HEK293 (cell line): ENCODE data around the gene HIKESHI.

Experiments
- CTCF ChIA-PET: fragments of 350-600 bp; formaldehyde crosslinking; extraction: SDS; loops from one replicate; lab custom pipeline; 2021; ENCODE audit warnings: antibody characterized with exemption; lab: Yijun Ruan, JAX
- POLR2A ChIA-PET: fragments of 300-600 bp; formaldehyde crosslinking; extraction: SDS; loops from one replicate; lab custom pipeline; 2020; ENCODE audit warnings: antibody characterized with exemption, inconsistent platforms; lab: Yijun Ruan, JAX
- H3K27ac ChIP-seq: fragments of 200-500 bp; sonication (Bioruptor generic); 2 replicates; pipeline ENCODE4 v1.5.1; 2014; ENCODE audit warnings: low read depth, low read length, control low read depth, inconsistent platforms; ENCODE audit errors: extremely low read depth
- H3K36me3 ChIP-seq, 2 experiments: fragments of 200-500 bp in 1 of 2; sonication (Bioruptor generic) in 1 of 2; 1 replicate in 1 of 2; 2 replicates in 1 of 2; pipeline ENCODE4 v1.5.1; 2014 to 2017; ENCODE audit warnings: inconsistent platforms in 2 of 2, low read length in 2 of 2; ENCODE audit not compliant: control insufficient read depth in 2 of 2, insufficient read depth in 1 of 2
- H3K4me1 ChIP-seq: fragments of 200-500 bp; sonication (Bioruptor generic); 2 replicates; pipeline ENCODE4 v1.5.1; 2014; ENCODE audit warnings: mild to moderate bottlenecking, low read length, inconsistent platforms; ENCODE audit not compliant: control insufficient read depth, insufficient read depth
- H3K4me3 ChIP-seq: 2 replicates; pipeline ENCODE4 v1.5.1; 2011; ENCODE audit warnings: low read depth, mild to moderate bottlenecking, control low read depth, low read length, moderate library complexity
- H3K9me3 ChIP-seq: fragments of 200-500 bp; sonication (Bioruptor generic); 2 replicates; pipeline ENCODE4 v1.5.1; 2014; ENCODE audit warnings: low read depth, low read length, inconsistent platforms; ENCODE audit not compliant: control insufficient read depth, insufficient read depth
- HOXA7 ChIP-seq: sonication (generic); formaldehyde crosslinking; IDR thresholded peaks from 2 replicates; pipeline ENCODE4 v1.8.1; 2022; ENCODE audit warnings: missing genetic modification reagents, borderline replicate concordance
- KLF16 ChIP-seq: fragments of 450-650 bp; formaldehyde crosslinking; IDR thresholded peaks from 2 replicates; pipeline ENCODE4 v1.5.1; 2017; ENCODE audit warnings: missing biosample characterization, missing genetic modification characterization
- MEIS1 ChIP-seq: sonication (generic); formaldehyde crosslinking; IDR thresholded peaks from 2 replicates; pipeline ENCODE4 v1.8.1; 2022; ENCODE audit warnings: missing genetic modification reagents, mild to moderate bottlenecking, borderline replicate concordance
- SALL2 ChIP-seq: fragments of 450-650 bp; formaldehyde crosslinking; IDR thresholded peaks from 2 replicates; pipeline ENCODE4 v1.5.0; 2017; ENCODE audit warnings: missing biosample characterization, mild to moderate bottlenecking, missing genetic modification characterization, borderline replicate concordance
- SP7 ChIP-seq: fragments of 450-650 bp; formaldehyde crosslinking; IDR thresholded peaks from 2 replicates; pipeline ENCODE4 v1.5.1; 2016; ENCODE audit warnings: missing biosample characterization, missing genetic modification characterization
- WT1 ChIP-seq: fragments of 450-650 bp; formaldehyde crosslinking; IDR thresholded peaks from 2 replicates; pipeline ENCODE4 v1.5.1; 2016; ENCODE audit warnings: missing biosample characterization, missing genetic modification characterization
- ZBTB20 ChIP-seq: fragments of 450-650 bp; formaldehyde crosslinking; IDR thresholded peaks from 2 replicates; pipeline ENCODE4 v1.5.1; 2016; ENCODE audit warnings: missing biosample characterization, missing genetic modification characterization
- ZFP69B ChIP-seq: fragments of 450-650 bp; formaldehyde crosslinking; IDR thresholded peaks from 2 replicates; pipeline ENCODE4 v1.5.1; 2016; ENCODE audit warnings: missing biosample characterization, missing genetic modification characterization
- ZNF10 ChIP-seq: fragments of 450-650 bp; formaldehyde crosslinking; IDR thresholded peaks from 2 replicates; pipeline ENCODE4 v1.5.1; 2017; ENCODE audit warnings: missing biosample characterization, missing genetic modification characterization
- ZNF146 ChIP-seq: fragments of 450-650 bp; formaldehyde crosslinking; IDR thresholded peaks from 2 replicates; pipeline ENCODE4 v1.5.1; 2016; ENCODE audit warnings: missing biosample characterization, missing genetic modification characterization
- ZNF274 ChIP-seq, 2 experiments: fragments of 200-500 bp in 1 of 2; fragments of 450-650 bp in 1 of 2; sonication (Bioruptor generic) in 1 of 2; formaldehyde crosslinking in 1 of 2; IDR thresholded peaks; 2 replicates each; pipeline versions ENCODE4 v1.5.1 to v1.6.1; 2014 to 2016; ENCODE audit warnings: borderline replicate concordance in 1 of 2, inconsistent platforms in 1 of 2, low read length in 1 of 2, missing biosample characterization in 1 of 2, missing genetic modification characterization in 1 of 2
- ZNF302 ChIP-seq: fragments of 450-650 bp; formaldehyde crosslinking; IDR thresholded peaks from 2 replicates; pipeline ENCODE4 v1.5.1; 2016; ENCODE audit warnings: missing biosample characterization, missing genetic modification characterization, low read depth
- ZNF350 ChIP-seq: fragments of 450-650 bp; formaldehyde crosslinking; IDR thresholded peaks from 2 replicates; pipeline ENCODE4 v1.5.0; 2017; ENCODE audit warnings: missing biosample characterization, mild to moderate bottlenecking, missing genetic modification characterization
- ZNF366 ChIP-seq: fragments of 450-650 bp; formaldehyde crosslinking; conservative IDR thresholded peaks from 2 replicates; pipeline ENCODE4 v1.5.1; 2016; ENCODE audit warnings: missing biosample characterization, missing genetic modification characterization
- ZNF404 ChIP-seq: fragments of 450-650 bp; formaldehyde crosslinking; IDR thresholded peaks from 2 replicates; pipeline ENCODE4 v1.5.1; 2017; ENCODE audit warnings: missing biosample characterization, missing genetic modification characterization
- ZNF423 ChIP-seq: fragments of 450-650 bp; formaldehyde crosslinking; IDR thresholded peaks from 2 replicates; pipeline ENCODE4 v1.5.1; 2016; ENCODE audit warnings: missing biosample characterization, missing genetic modification characterization
- ZNF560 ChIP-seq: fragments of 450-650 bp; formaldehyde crosslinking; IDR thresholded peaks from 2 replicates; pipeline ENCODE4 v1.5.1; 2017; ENCODE audit warnings: missing biosample characterization, missing genetic modification characterization, borderline replicate concordance
- ZNF701 ChIP-seq: fragments of 450-650 bp; formaldehyde crosslinking; IDR thresholded peaks from 2 replicates; pipeline ENCODE4 v1.5.1; 2016; ENCODE audit warnings: missing biosample characterization, missing genetic modification characterization
- ZNF76 ChIP-seq: fragments of 450-650 bp; formaldehyde crosslinking; IDR thresholded peaks from 2 replicates; pipeline ENCODE4; 2016; ENCODE audit warnings: low read depth, missing biosample characterization, missing genetic modification characterization, borderline replicate concordance
- ZSCAN23 ChIP-seq: fragments of 450-650 bp; formaldehyde crosslinking; IDR thresholded peaks from 2 replicates; pipeline ENCODE4 v1.5.1; 2016; ENCODE audit warnings: missing biosample characterization, missing genetic modification characterization
- TF ChIP-seq, protein P1 (sequence below): fragments of 450-650 bp; IDR thresholded peaks from 2 replicates; pipeline ENCODE4 v1.5.1; 2018; ENCODE audit warnings: missing biosample characterization, missing genetic modification characterization
- TF ChIP-seq, protein P2 (sequence below): fragments of 450-650 bp; formaldehyde crosslinking; IDR thresholded peaks from 2 replicates; pipeline ENCODE4 v1.5.1; 2016; ENCODE audit warnings: missing biosample characterization, missing genetic modification characterization, borderline replicate concordance
- TF ChIP-seq, protein P3 (sequence below): fragments of 450-650 bp; IDR thresholded peaks from 2 replicates; pipeline ENCODE4 v1.5.1; 2018; ENCODE audit warnings: missing biosample characterization, mild to moderate bottlenecking, missing genetic modification characterization
- TF ChIP-seq, protein P4 (sequence below): fragments of 450-650 bp; formaldehyde crosslinking; IDR thresholded peaks from 2 replicates; pipeline ENCODE4 v1.5.1; 2016; ENCODE audit warnings: missing biosample characterization, missing genetic modification characterization
- TF ChIP-seq, protein P5 (sequence below): fragments of 450-650 bp; formaldehyde crosslinking; IDR thresholded peaks from 2 replicates; pipeline ENCODE4 v1.5.1; 2016; ENCODE audit warnings: missing biosample characterization, missing genetic modification characterization, borderline replicate concordance
- TF ChIP-seq, protein P6 (sequence below): IDR thresholded peaks from 2 replicates; pipeline ENCODE4 v1.6.1; 2011; ENCODE audit warnings: mild to moderate bottlenecking, low read depth, low read length, borderline replicate concordance

HIKESHI gene

DNA sequence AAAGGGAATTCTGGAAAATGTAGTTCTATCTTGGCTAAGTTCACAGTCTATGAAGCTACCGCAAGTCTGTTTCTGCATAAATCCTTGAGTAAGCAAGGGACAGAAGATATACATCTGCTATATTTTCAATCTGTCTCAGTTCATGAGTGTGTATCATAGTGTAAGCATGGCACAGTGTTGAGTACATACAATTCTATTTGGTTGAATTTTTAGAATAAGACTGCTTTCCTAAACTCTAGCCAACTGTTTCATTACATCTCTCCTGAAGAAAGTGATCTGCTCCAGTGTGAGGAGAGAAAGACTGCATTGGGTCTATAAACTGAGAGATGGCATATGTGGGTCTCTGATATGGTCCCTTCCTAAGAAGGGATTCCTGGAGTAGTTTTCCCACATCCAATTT, 70.0 kb downstream of the HIKESHI start (continued):
- TF ChIP-seq ZNF274 (IDR thresholded peaks at IDR 0.05; ENCODE audit: low read length) (no peak), ZNF274 (tag by site-specific recombination; IDR thresholded peaks at IDR 0.05; ENCODE audit: borderline replicate concordance) (no peak), ZNF76 (tag by site-specific recombination) (no peak), ZNF350 (tag by site-specific recombination) (no peak), HOXA7 (CRISPR knock-in tag) (no peak), MEIS1 (CRISPR knock-in tag) (no peak), WT1 (no peak), ZNF146 (no peak)
- TF ChIP-seq, protein P1, sequence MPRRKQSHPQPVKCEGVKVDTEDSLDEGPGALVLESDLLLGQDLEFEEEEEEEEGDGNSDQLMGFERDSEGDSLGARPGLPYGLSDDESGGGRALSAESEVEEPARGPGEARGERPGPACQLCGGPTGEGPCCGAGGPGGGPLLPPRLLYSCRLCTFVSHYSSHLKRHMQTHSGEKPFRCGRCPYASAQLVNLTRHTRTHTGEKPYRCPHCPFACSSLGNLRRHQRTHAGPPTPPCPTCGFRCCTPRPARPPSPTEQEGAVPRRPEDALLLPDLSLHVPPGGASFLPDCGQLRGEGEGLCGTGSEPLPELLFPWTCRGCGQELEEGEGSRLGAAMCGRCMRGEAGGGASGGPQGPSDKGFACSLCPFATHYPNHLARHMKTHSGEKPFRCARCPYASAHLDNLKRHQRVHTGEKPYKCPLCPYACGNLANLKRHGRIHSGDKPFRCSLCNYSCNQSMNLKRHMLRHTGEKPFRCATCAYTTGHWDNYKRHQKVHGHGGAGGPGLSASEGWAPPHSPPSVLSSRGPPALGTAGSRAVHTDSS (tag by site-specific recombination) = no peak
- TF ChIP-seq, protein P2, sequence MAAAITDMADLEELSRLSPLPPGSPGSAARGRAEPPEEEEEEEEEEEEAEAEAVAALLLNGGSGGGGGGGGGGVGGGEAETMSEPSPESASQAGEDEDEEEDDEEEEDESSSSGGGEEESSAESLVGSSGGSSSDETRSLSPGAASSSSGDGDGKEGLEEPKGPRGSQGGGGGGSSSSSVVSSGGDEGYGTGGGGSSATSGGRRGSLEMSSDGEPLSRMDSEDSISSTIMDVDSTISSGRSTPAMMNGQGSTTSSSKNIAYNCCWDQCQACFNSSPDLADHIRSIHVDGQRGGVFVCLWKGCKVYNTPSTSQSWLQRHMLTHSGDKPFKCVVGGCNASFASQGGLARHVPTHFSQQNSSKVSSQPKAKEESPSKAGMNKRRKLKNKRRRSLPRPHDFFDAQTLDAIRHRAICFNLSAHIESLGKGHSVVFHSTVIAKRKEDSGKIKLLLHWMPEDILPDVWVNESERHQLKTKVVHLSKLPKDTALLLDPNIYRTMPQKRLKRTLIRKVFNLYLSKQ (tag by site-specific recombination) = no peak
- TF ChIP-seq, protein P3, sequence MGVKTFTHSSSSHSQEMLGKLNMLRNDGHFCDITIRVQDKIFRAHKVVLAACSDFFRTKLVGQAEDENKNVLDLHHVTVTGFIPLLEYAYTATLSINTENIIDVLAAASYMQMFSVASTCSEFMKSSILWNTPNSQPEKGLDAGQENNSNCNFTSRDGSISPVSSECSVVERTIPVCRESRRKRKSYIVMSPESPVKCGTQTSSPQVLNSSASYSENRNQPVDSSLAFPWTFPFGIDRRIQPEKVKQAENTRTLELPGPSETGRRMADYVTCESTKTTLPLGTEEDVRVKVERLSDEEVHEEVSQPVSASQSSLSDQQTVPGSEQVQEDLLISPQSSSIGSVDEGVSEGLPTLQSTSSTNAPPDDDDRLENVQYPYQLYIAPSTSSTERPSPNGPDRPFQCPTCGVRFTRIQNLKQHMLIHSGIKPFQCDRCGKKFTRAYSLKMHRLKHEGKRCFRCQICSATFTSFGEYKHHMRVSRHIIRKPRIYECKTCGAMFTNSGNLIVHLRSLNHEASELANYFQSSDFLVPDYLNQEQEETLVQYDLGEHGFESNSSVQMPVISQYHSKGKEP = no peak

DNA sequence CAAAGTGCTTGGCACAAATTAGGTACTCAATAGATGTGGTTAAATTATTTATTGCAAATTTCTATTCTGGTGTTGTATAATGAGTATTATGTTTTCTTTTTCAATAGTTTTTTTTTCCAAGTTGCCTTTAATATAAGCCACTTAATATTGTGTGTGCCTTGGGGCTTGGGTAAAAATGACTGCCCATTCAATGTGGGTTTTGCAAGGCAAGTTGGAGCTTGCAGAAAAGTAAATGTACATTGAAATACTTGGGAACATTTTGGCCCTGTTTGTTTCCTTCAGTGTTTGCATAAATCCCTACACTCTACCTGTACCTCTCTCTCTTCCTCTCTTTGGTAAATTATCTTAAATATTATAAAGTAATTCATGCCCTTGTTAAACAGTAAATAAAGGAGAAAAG, 70.5 kb downstream of the HIKESHI start:
- Histone ChIP-seq H3K27ac (no peak overlapping the region), H3K36me3 (no peaks in the 10 kb centered on the region), H3K9me3 (no peaks in the 10 kb centered on the region), H3K4me3 (no peak overlapping the region), H3K4me1 (no peaks in the 10 kb centered on the region)
- TF ChIP-seq ZNF423 (tag by site-specific recombination) = no peak
- TF ChIP-seq ZFP69B (tag by site-specific recombination) = no peak
- no peak for TF ChIP-seq KLF16 (tag by site-specific recombination)
- TF ChIP-seq, protein P4, sequence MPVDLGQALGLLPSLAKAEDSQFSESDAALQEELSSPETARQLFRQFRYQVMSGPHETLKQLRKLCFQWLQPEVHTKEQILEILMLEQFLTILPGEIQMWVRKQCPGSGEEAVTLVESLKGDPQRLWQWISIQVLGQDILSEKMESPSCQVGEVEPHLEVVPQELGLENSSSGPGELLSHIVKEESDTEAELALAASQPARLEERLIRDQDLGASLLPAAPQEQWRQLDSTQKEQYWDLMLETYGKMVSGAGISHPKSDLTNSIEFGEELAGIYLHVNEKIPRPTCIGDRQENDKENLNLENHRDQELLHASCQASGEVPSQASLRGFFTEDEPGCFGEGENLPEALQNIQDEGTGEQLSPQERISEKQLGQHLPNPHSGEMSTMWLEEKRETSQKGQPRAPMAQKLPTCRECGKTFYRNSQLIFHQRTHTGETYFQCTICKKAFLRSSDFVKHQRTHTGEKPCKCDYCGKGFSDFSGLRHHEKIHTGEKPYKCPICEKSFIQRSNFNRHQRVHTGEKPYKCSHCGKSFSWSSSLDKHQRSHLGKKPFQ (tag by site-specific recombination) = no peak
- TF ChIP-seq ZSCAN23 (tag by site-specific recombination) = no peak
- TF ChIP-seq, protein P5, sequence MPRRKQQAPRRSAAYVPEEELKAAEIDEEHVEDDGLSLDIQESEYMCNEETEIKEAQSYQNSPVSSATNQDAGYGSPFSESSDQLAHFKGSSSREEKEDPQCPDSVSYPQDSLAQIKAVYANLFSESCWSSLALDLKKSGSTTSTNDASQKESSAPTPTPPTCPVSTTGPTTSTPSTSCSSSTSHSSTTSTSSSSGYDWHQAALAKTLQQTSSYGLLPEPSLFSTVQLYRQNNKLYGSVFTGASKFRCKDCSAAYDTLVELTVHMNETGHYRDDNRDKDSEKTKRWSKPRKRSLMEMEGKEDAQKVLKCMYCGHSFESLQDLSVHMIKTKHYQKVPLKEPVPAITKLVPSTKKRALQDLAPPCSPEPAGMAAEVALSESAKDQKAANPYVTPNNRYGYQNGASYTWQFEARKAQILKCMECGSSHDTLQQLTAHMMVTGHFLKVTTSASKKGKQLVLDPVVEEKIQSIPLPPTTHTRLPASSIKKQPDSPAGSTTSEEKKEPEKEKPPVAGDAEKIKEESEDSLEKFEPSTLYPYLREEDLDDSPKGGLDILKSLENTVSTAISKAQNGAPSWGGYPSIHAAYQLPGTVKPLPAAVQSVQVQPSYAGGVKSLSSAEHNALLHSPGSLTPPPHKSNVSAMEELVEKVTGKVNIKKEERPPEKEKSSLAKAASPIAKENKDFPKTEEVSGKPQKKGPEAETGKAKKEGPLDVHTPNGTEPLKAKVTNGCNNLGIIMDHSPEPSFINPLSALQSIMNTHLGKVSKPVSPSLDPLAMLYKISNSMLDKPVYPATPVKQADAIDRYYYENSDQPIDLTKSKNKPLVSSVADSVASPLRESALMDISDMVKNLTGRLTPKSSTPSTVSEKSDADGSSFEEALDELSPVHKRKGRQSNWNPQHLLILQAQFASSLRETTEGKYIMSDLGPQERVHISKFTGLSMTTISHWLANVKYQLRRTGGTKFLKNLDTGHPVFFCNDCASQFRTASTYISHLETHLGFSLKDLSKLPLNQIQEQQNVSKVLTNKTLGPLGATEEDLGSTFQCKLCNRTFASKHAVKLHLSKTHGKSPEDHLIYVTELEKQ (tag by site-specific recombination) = no peak
- no peak for TF ChIP-seq ZNF404 (tag by site-specific recombination)
- TF ChIP-seq SALL2 (tag by site-specific recombination) = no peak
- TF ChIP-seq ZNF366 = no peak
- TF ChIP-seq ZBTB20 (tag by site-specific recombination) = no peak
- TF ChIP-seq ZNF10 (tag by site-specific recombination) = no peak
- TF ChIP-seq HOXA7 (CRISPR knock-in tag) = no peak
- TF ChIP-seq SP7 (tag by site-specific recombination) = no peak
- TF ChIP-seq, protein P6, sequence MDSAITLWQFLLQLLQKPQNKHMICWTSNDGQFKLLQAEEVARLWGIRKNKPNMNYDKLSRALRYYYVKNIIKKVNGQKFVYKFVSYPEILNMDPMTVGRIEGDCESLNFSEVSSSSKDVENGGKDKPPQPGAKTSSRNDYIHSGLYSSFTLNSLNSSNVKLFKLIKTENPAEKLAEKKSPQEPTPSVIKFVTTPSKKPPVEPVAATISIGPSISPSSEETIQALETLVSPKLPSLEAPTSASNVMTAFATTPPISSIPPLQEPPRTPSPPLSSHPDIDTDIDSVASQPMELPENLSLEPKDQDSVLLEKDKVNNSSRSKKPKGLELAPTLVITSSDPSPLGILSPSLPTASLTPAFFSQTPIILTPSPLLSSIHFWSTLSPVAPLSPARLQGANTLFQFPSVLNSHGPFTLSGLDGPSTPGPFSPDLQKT = no peak
- no peak for TF ChIP-seq ZNF701 (tag by site-specific recombination)
- no peak for TF ChIP-seq ZNF302 (tag by site-specific recombination)
- no peak for TF ChIP-seq ZNF560 (tag by site-specific recombination)
- ChIA-PET CTCF (interaction anchor here (0.8 to 2.3 kb wide), 2 partner anchors 9 to 12 kb away, joined by 3 to 8 read pairs; no protein-coding TSS in a partner anchor), POLR2A (no interaction called here)
